MG63 (cell line): ENCODE results near the gene CEP112. TPM values are rescaled to one million over a fixed set of nuclear protein-coding genes. Genes with fewer than 3 reads are reported as not detected.

Source experiments
- DNase-seq: peaks from one replicate; pipeline ENCODE4 v3.0.0-alpha.2; 2020
- H3K27me3 ChIP-seq: fragments of 250-450 bp; sonication (Bioruptor Pico); 2 replicates; pipeline ENCODE4 v1.5.1; 2020; ENCODE audit warnings: mild to moderate bottlenecking, moderate library complexity
- H3K36me3 ChIP-seq: fragments of 250-450 bp; sonication (Bioruptor Pico); 2 replicates; pipeline ENCODE4 v1.5.1; 2020; ENCODE audit warnings: mild to moderate bottlenecking, moderate library complexity
- H3K4me3 ChIP-seq: fragments of 250-450 bp; sonication (Bioruptor Pico); 2 replicates; pipeline ENCODE4 v1.5.1; 2020; ENCODE audit warnings: mild to moderate bottlenecking, moderate library complexity
- H3K9me3 ChIP-seq: fragments of 250-450 bp; sonication (Bioruptor Pico); 2 replicates; pipeline ENCODE4 v1.5.1; 2020; ENCODE audit warnings: mild to moderate bottlenecking, moderate library complexity
- total RNA-seq: library from RNA; depleted of rRNA; stranded (reverse); fragments of >200 nt; shearing (Covaris generic); gene quantifications from 2 replicates; pipeline ENCODE4 v1.2.3, GENCODE V29; 2014; ENCODE audit warnings: low replicate concordance

The CEP112 gene
- total RNA-seq, 1 experiment from 2014 or later: 0.59 TPM

- DNase-seq: no peak
- Histone ChIP-seq H3K27me3 (peaks cover 17% of the 10 kb centered on the region), H3K4me3 (no peak overlapping the region), H3K36me3 (no peaks in the 10 kb centered on the region), H3K9me3 (no peaks in the 10 kb centered on the region)
Observed at GRCh38 chr17:66220079-66220835, 28.3 kb upstream of the CEP112 start.

- H3K9me3 ChIP-seq: no peaks in the 10 kb centered on the region
- H3K4me3 ChIP-seq: no peak overlapping the region
- DNase-seq: no peak
Observed at GRCh38 chr17:66215529-66215911, 23.6 kb upstream of the CEP112 start.

DNA sequence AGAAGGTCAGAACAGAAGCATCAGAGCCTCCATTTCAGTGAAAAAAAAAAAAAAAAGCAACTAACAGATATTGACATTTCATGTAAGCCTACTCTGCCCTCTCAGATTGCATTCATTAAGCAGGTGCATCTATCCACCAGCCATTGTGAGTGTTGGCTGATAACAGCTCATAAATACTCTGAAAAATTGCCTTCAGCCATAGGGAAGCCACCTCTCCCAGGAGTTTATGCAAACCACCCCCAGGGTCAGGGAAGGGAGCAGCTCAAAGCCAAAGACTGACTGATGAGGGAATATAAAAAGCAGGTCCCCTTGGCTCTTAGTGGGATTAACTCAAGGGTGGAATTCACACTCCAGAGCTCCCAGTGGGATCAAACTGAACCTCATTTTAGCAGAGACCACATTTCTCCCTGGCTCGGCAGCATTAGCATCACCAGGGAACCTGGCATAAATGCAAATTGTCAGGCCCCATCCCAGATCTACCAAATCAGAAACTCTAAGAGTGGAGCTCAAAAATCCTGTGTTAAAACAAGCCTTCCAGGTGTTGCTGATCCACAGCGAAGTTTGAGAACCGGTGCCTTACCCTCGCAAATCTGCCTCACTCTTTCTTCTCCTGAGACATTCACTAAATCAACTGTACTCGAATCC lies 23.1 kb upstream of the CEP112 start:
- Histone ChIP-seq H3K36me3 (no peaks in the 10 kb centered on the region), H3K27me3 (peaks cover 4% of the 10 kb centered on the region), H3K9me3 (no peaks in the 10 kb centered on the region), H3K4me3 (no peak overlapping the region)
- DNase-seq: no peak

More at GRCh38 chr17:66215529-66215911, 23.6 kb upstream of the CEP112 start:
- Histone ChIP-seq H3K36me3 (no peaks in the 10 kb centered on the region), H3K27me3 (peaks cover 8% of the 10 kb centered on the region)

DNA sequence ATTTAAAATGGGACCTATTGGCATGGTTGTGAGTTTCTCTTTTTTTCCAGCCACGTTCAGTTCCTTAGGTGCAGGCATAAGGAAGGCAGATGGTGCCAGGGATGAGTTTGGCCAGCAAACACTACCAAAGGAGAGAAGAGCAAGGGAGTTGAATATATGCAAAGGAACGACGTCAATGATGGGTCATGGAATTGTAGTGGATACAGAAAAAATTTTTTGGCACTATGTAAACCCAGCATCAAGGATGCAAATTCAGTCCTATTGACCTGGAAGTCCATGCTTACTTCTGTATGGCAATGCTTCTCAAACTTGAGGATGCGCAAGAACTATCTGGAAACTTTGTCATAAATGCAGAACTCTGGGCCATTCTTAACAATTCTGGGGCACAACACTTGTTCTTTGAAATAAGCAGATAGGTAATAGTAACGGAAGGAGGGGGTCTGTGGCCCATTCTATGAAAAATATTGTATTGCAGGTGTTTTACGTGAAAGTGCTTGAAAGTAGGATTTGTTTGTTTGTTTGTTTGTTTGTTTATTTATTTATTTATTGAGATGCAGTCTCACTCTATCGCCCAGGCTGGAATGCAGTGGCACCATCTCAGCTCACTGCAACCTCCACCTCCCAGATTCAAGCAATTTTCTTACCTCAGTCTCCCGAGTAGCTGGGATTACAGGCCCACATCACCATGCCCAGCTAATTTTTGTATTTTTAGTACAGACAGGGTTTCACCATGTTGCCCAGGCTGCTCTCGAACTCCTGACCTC lies 19.3 kb upstream of the CEP112 start:
- Histone ChIP-seq H3K27me3 (peaks cover 4% of the 10 kb centered on the region), H3K36me3 (no peaks in the 10 kb centered on the region), H3K9me3 (no peaks in the 10 kb centered on the region), H3K4me3 (no peak overlapping the region)
- DNase-seq: no peak

- Histone ChIP-seq H3K36me3 (no peaks in the 10 kb centered on the region), H3K27me3 (0 out of 2 replicates have a peak, but pooled peaks cover 2% of the 10 kb centered on the region), H3K4me3 (no peak overlapping the region), H3K9me3 (no peaks in the 10 kb centered on the region)
- no peak for DNase-seq
Observed at GRCh38 chr17:66210208-66210574, 18.3 kb upstream of the CEP112 start.

DNA sequence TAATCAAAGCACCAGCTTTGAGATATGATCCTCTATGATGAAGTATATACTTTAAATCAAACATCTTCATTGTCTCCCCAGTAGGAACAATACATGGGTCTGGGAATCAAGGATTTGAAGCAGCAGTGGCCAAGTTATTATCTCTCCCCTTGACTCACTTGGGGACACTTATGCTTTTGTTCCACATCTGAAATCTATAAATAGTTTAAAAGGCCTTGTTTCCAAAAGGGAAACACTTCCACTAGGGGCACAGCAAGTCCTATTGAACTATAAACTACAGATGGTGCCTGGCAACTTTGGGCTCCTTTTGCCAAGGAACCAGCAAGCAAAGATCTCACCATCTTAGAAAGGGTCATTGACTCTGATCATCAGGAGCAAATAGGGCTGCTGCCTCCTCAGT lies 16.0 kb upstream of the CEP112 start:
- no peaks in the 10 kb centered on the region for H3K9me3 ChIP-seq
- no peak for DNase-seq
- H3K27me3 ChIP-seq: 0 out of 2 replicates have a peak, but pooled peaks cover 2% of the 10 kb centered on the region
- H3K4me3 ChIP-seq: no peak overlapping the region
- H3K36me3 ChIP-seq: no peaks in the 10 kb centered on the region

GRCh38 chr17:66203274-66204015 lies 11.5 kb upstream of the CEP112 start:
- DNase-seq: no peak
- Histone ChIP-seq H3K27me3 (no peaks in the 10 kb centered on the region), H3K36me3 (no peaks in the 10 kb centered on the region), H3K4me3 (no peak overlapping the region), H3K9me3 (no peaks in the 10 kb centered on the region)

GRCh38 chr17:66200685-66201092 lies 8.8 kb upstream of the CEP112 start:
- DNase-seq: peak; percentile 59
- Histone ChIP-seq H3K9me3 (no peaks in the 10 kb centered on the region), H3K36me3 (no peaks in the 10 kb centered on the region), H3K4me3 (no peak overlapping the region), H3K27me3 (no peaks in the 10 kb centered on the region)

DNA sequence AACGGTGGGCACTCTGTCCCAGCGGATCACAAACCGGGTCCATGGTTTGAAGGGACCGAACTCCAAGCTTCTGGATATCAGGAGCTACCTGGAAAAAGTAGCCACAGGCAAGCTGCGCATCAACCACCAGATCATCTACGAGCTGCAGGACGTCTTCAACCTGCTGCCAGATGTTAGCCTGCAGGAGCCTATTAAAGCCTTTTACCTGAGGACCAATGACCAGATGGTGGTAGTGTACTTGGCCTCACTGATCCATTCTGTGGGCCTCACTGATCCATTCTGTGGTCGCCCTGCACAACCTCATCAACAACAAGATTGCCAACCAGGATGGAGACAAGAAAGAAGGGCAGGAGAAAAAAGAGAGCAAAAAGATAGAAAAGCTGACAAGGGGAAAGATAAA lies 6.3 kb upstream of the CEP112 start:
- Histone ChIP-seq H3K27me3 (no peaks in the 10 kb centered on the region), H3K9me3 (no peaks in the 10 kb centered on the region), H3K4me3 (no peak overlapping the region), H3K36me3 (no peaks in the 10 kb centered on the region)
- DNase-seq: no peak

- Histone ChIP-seq H3K9me3 (no peaks in the 10 kb centered on the region), H3K4me3 (peak overlapping the region; percentile 63), H3K27me3 (no peaks in the 10 kb centered on the region), H3K36me3 (peaks cover under 1% of the 10 kb centered on the region; the same call in 1 of the 2 replicates)
- DNase-seq: no peak
Observed at GRCh38 chr17:66192378-66192687, 400 bp upstream of the CEP112 start.

- Histone ChIP-seq H3K9me3 (no peaks in the 10 kb centered on the region), H3K4me3 (peak overlapping the region; percentile 63), H3K27me3 (no peaks in the 10 kb centered on the region), H3K36me3 (peaks cover 3% of the 10 kb centered on the region; the same call in 1 of the 2 replicates)
- DNase-seq: peak; percentile 52
Observed at GRCh38 chr17:66190738-66191592, 968 bp downstream of the CEP112 start.

GRCh38 chr17:66187718-66188117 lies 4.2 kb downstream of the CEP112 start:
- H3K4me3 ChIP-seq: no peak overlapping the region
- no peaks in the 10 kb centered on the region for H3K27me3 ChIP-seq
- peaks cover 7% of the 10 kb centered on the region for H3K36me3 ChIP-seq
- H3K9me3 ChIP-seq: peaks cover 14% of the 10 kb centered on the region
- DNase-seq: no peak

GRCh38 chr17:66185862-66186261 lies 6.1 kb downstream of the CEP112 start:
- DNase-seq: no peak
- peaks cover 14% of the 10 kb centered on the region for H3K9me3 ChIP-seq
- H3K4me3 ChIP-seq: no peak overlapping the region
- H3K36me3 ChIP-seq: peaks cover 20% of the 10 kb centered on the region
- H3K27me3 ChIP-seq: no peaks in the 10 kb centered on the region

- peaks cover 22% of the 10 kb centered on the region for H3K36me3 ChIP-seq
- peaks cover 14% of the 10 kb centered on the region for H3K9me3 ChIP-seq
- H3K27me3 ChIP-seq: no peaks in the 10 kb centered on the region
- no peak overlapping the region for H3K4me3 ChIP-seq
- DNase-seq: no peak
Observed at GRCh38 chr17:66184392-66184791, 7.5 kb downstream of the CEP112 start.

- no peak overlapping the region for H3K4me3 ChIP-seq
- H3K36me3 ChIP-seq: peaks cover 26% of the 10 kb centered on the region
- no peak for DNase-seq
- no peaks in the 10 kb centered on the region for H3K27me3 ChIP-seq
- peaks cover 14% of the 10 kb centered on the region for H3K9me3 ChIP-seq
Observed at GRCh38 chr17:66183529-66183928, 8.4 kb downstream of the CEP112 start.

GRCh38 chr17:66178642-66179041 lies 13.3 kb downstream of the CEP112 start:
- no peak for DNase-seq
- H3K4me3 ChIP-seq: no peak overlapping the region
- H3K36me3 ChIP-seq: peaks cover 24% of the 10 kb centered on the region
- no peaks in the 10 kb centered on the region for H3K27me3 ChIP-seq
- H3K9me3 ChIP-seq: peaks cover 3% of the 10 kb centered on the region; the same call in 1 of the 2 replicates
